NCI-H748 (cell line): Measurements from ENCODE around the gene ATP6V0C.
"Not testable (repeated sequence)": the region's sequence is repeated elsewhere in the genome, so short reads cannot be mapped to it uniquely, and the experiment has no call there.

Source experiments
- DNase-seq: peaks from one replicate; lab custom pipeline; 2025; ENCODE audit not compliant: unreplicated experiment; lab: John Stamatoyannopoulos, UW

ATP6V0C gene

GRCh38 chr16:2540912-2541311, 27.2 kb downstream of the ATP6V0C start:
- DNase-seq: not testable (repeated sequence)

GRCh38 chr16:2541409-2541808, 27.7 kb downstream of the ATP6V0C start:
- DNase-seq: not testable (repeated sequence)

GRCh38 chr16:2543771-2544170, 30.0 kb downstream of the ATP6V0C start:
- not testable (repeated sequence) for DNase-seq

GRCh38 chr16:2550283-2550878, 36.6 kb downstream of the ATP6V0C start:
- not testable (repeated sequence) for DNase-seq

- DNase-seq: not testable (repeated sequence)
Observed at GRCh38 chr16:2551420-2551889, 37.7 kb downstream of the ATP6V0C start.

GRCh38 chr16:2554709-2555425, 41.1 kb downstream of the ATP6V0C start:
- not testable (repeated sequence) for DNase-seq

- DNase-seq: not testable (repeated sequence)
Observed at GRCh38 chr16:2557150-2557549, 43.4 kb downstream of the ATP6V0C start.

GRCh38 chr16:2560131-2560797, 46.5 kb downstream of the ATP6V0C start:
- DNase-seq: not testable (repeated sequence)

- not testable (repeated sequence) for DNase-seq
Observed at GRCh38 chr16:2560798-2561133, 47.0 kb downstream of the ATP6V0C start.

- not testable (repeated sequence) for DNase-seq
Observed at GRCh38 chr16:2567506-2567905, 53.8 kb downstream of the ATP6V0C start.

GRCh38 chr16:2568573-2568972, 54.8 kb downstream of the ATP6V0C start:
- DNase-seq: not testable (repeated sequence)
